ENCODE data around the gene AREL1.
"Not testable (repeated sequence)": the region's sequence is repeated elsewhere in the genome, so short reads cannot be mapped to it uniquely, and the experiment has no call there.

The AREL1 gene

GRCh38 chr14:74712499-74713394, at the start of gene AREL1, which contains the start of gene FCF1:
AREL1 (minus strand) TSS chr14:74713080; CDS start chr14:74685615, 27,465 bp downstream.
FCF1 (plus strand) TSS chr14:74713144; CDS start chr14:74713198, 54 bp downstream.
- DNase-seq = no peak

DNA sequence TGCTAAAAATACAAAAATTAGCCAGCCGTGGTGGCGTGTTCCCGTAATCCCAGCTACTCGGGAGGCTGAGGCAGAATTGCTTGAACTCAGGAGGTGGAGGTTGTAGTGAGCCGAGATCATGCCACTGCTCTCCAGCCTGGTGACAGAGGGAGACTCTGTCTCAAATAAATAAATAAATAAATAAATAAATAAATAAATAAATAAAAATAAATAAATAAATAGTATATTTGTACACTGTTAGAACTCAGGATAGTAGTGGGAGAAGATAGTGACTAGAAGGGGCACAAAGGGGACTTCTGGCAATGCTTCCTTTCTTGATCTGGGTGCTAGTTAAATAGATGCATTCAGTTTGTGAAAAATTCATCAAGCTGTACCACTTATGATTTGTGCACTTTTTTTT, 45.6 kb upstream of the AREL1 start:
- DNase-seq = not testable (repeated sequence)

- DNase-seq = no peak
These were observed 43.4 kb upstream of the AREL1 start for GRCh38 chr14:74756326-74756725.

- DNase-seq = no peak
These were observed 42.0 kb upstream of the AREL1 start for GRCh38 chr14:74754899-74755298.

GRCh38 chr14:74754157-74754556, 41.3 kb upstream of the AREL1 start:
- DNase-seq = no peak

GRCh38 chr14:74747237-74747636, 34.4 kb upstream of the AREL1 start:
- DNase-seq = no peak

GRCh38 chr14:74739293-74740030, 26.6 kb upstream of the AREL1 start:
- DNase-seq = no peak

DNA sequence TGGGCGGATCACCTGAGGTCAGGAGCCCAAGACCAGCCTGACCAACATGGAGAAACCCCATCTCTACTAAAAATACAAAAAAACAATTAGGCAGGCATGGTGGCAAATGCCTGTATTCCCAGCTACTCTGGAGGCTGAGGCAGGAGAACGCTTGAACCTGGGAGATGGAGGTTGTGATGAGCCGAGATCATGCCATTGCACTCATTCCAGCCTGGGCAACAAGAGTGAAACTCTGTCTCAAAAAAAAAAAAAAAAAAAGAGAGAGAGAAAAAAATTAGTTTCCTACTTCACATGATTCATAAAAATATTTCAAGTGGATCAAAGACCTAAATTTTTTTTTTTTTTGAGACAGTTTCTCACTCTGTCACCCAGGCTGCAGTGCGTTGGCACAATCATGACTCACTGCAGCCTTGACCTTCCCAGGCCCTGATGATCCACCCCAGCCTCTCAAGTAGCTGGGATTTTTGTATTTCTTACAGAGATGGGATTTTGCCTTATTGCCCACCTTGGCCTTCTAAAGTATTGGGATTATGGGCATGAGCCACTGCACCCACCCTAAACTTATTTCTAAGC, 25.0 kb upstream of the AREL1 start:
- DNase-seq = no peak

- no peak for DNase-seq
These were observed 22.2 kb upstream of the AREL1 start for GRCh38 chr14:74735125-74735524.

DNA sequence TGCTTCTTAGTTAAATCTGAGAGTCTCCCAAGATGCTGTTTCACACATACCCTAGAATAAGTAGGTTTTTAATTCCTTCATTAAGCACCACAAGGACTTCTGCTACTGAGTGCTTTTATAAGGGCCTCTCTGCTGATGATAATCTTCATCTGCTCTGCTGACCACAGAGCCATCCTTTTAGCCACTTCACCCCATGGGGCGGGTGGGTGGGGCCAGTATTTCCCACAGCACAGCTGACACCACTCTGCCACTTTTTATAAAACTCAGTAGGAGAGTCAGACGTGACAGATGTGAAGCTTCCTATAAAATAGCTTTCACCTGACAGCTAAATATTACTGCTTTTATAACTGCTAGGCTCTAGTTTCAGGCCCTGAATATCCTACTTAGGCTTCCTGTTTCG, 20.3 kb upstream of the AREL1 start:
- no peak for DNase-seq

DNA sequence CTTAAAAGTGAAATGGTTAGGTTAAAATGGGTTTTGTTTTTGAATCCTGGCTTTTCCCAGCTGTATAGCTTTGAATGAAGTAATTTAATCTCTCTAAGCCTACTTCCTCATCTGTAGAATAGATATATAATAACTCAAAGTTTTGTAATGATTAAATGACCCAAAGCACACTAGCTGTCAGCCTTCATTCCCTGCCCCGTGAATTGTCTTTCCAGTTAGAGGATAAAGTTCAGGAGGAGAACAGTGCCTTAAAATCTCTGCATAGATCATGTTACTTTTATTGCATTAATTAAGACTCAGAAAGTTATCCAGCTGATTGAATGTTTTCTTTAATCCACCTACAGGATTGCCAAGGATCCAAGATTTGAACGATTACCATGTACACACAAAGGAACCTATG, 19.5 kb upstream of the AREL1 start:
- DNase-seq = no peak

- no peak for DNase-seq
These were observed 10.3 kb upstream of the AREL1 start for GRCh38 chr14:74723134-74723533.

DNA sequence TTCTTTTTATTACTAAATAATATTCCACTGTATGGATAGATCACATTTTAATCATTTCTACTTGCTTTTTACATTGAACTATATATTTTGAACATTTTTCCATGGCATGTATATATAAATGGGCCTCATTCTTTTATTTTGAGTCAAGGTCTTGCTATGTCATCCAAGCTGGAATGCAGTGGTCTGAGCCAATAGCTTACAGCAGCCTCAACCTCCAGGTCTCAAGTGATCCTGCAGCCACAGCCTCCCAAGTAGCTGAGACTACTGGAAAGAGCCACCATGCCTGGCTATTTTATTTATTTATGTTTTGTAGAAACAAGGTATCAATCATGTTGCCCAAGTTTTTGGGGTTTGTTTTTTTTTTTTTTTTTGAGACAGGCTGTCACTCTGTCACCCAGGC, 7.6 kb upstream of the AREL1 start:
- DNase-seq = no peak

DNA sequence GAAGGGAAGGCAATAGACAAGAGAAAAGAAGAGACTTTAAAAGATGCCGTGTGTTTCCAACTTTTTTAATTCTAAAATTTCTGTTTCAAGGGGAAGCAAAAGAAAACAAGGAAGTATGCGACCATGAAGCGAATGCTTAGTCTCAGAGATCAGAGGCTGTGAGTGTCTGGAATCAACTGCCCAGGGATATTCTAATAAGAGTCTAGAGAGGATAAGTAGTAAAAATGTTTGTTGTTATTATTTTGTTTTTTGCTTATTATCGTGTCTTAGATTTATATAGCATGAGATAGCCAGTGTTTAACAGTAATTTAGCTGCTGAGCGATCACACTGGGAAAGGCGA, 485 bp upstream of the AREL1 start:
- DNase-seq = no peak

- DNase-seq = no peak
These were observed 1.2 kb downstream of the AREL1 start for GRCh38 chr14:74711651-74712050.

- DNase-seq = no peak
These were observed 2.4 kb downstream of the AREL1 start for GRCh38 chr14:74710480-74710879.

DNA sequence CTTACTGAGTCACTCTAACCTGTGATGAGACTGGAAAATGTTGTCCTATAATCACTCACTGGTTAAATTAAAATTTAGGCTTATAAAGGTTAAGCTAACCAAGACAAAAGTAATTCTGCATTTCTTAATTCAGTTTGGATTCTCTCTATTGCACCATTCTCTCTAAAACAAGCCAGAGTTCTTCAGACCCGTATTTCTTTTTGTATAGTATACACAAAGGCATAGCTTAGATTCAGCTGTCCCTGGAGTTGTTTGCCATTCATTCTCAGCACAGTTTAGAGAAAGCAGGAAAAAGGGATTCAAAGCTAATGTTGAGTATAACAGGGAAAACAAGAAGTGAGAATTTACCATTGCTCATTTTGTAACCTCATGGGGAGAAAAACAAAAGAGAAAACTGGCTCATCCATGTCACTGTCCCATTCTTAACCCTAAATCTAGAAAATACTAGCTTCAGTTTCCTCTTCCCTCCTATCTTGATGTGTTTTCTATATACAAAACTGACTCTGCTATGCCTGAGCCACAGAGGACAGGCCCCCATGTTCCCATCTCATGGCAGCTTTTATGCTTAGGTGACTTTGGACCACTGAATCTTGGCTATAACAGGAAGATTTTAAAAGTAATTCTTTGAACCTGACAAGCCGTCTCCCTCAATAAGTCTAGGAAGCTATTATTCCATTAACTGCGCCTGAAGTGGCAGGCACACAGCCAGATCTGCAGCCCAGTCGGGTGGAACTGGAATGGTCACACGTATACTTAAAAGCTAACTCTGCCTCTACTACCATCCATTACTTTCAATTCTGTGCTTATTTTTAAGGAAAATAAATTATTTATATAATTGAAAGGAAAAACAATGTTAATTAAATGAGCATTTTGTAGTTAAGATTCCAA, 7.0 kb downstream of the AREL1 start:
- no peak for DNase-seq

GRCh38 chr14:74704656-74705055, 8.2 kb downstream of the AREL1 start:
- DNase-seq = no peak

DNA sequence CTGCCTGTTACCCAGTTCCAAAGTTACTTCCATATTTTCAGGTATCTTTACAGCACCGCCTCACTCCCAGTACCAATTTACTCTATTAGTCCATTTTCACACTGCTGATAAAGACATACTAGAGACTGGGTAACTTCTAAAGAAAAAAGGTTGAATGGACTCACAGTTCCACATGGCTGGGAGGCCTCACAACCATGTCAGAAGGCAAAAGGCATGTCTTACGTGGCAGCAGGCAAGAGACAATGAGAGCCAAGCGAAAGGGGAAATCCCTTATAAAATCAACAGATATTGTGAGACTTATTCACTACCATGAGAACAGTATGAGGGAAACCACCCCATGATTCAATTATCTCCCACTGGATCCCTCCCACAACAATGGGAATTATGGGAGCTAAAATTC, 9.8 kb downstream of the AREL1 start:
- no peak for DNase-seq

DNA sequence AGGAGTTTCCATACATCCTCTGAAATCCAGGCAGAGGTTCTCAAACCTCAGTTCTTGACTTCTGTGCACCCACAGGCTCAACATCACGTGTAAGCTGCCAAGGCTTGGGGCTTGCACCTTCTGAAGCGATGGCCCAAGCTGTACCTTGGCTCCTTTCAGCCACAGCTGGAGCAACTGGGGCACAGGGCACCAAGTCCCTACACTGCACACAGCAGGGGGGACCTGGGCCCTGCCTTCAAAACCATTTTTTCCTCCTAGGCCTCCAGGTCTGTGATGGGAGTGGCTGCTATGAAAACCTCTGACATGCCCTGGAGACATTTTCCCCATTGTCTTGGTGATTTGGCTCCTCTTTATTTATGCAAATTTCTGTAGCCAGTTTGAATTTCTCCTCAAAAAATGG, 10.6 kb downstream of the AREL1 start:
- no peak for DNase-seq

- no peak for DNase-seq
These were observed 14.4 kb downstream of the AREL1 start for GRCh38 chr14:74698465-74698864.

DNA sequence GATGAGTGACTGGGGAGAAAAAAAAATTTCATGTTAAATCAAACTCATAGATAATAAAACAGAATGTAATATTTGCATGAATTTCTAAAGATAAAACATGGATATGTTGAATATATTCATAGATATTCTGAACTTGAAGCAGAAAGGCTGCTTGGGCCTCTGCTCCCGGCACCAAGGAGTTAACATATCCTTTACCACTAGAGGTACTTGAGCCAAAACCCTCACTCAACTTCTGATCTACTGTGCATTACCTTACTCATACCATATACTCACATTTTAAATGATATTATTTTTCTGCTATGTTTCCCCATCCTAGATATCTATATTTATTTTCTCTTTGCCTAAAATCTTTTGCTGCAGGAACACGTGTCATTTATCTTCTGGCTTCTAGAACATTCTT, 14.9 kb downstream of the AREL1 start:
- no peak for DNase-seq

DNA sequence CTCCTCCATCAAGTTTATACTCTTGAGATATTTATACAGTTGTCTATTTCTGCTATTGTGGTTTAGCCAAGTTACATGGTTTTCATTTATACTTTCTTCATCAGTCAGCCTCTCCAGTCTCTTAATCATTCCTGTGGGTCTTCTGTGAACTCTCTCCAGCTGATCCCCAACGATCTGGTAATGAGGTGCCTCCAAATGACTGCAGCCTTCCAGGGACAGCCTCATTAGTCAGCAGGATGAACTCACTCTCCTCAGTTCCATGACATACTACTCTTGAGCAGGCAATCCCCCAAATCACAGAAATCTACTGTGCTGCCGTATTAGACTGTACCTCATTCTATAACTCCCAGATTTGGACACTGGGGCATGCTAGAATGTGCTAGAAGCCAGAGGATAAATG, 15.3 kb downstream of the AREL1 start:
- no peak for DNase-seq
